Subcutaneous adipose tissue (tissue), 4 donors: ENCODE results near the gene TUBG2. TPM values are rescaled to one million over a fixed set of nuclear protein-coding genes. Genes with fewer than 3 reads are reported as not detected.

Experiments
- total RNA-seq, 4 donors: library from RNA; depleted of rRNA; stranded (reverse); fragments of >200 nt; gene quantifications; one replicate each; pipeline ENCODE4 v1.1.0, GENCODE V29; 2016
- TF ChIP-seq, protein P1 (sequence below): fragments of 450-650 bp; IDR thresholded peaks from one replicate; pipeline ENCODE4 v1.5.1; 2016; ENCODE audit warnings: low read depth, mild to moderate bottlenecking, control low read depth, antibody characterized with exemption, moderate library complexity

Gene TUBG2
- total RNA-seq, 4 donors from 2014 or later, result 12.1 to 29.6 (median 21.2) TPM

DNA sequence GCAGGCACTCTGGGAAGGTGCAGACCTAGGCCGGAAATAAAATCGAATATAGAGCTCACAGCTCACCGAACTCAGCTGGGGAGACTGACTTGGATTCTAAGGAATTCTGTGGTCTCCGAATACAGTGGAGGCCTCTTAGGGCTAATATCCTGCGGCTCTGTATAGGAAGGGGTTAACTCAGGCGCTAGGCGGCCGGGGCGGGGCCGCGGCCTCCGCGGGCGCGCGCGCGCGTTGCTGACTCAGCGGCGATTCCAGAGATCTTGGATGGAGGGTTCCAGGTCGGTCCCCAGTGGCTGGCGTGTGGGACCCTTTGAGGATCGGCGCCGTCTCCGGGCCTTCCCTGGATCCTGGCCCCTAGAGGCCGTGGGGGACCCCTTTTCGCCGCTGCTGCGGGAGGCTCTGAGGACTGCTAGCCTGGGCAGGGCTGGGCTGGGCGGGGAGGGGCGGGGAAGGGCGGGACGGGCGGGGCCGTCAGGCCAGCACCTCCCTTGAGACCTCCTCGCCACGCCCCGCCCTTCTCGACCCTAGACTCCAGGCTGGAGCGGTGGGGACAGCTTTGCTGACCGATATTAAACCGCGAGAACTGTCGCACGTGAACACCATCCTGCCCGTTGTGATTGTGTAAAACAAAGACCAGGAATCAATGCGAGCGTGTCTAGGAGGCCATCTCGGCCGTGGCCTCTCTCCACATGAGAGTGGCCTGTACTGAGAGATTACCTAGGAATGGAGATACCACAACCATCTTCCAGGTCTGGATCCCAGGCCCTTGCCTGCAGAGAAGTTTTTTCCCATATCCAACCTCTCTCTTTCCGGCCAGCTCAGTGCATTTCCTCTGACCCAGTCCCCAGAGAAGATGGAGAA, 19.1 kb downstream of the TUBG2 start:
- TF ChIP-seq, protein P1, sequence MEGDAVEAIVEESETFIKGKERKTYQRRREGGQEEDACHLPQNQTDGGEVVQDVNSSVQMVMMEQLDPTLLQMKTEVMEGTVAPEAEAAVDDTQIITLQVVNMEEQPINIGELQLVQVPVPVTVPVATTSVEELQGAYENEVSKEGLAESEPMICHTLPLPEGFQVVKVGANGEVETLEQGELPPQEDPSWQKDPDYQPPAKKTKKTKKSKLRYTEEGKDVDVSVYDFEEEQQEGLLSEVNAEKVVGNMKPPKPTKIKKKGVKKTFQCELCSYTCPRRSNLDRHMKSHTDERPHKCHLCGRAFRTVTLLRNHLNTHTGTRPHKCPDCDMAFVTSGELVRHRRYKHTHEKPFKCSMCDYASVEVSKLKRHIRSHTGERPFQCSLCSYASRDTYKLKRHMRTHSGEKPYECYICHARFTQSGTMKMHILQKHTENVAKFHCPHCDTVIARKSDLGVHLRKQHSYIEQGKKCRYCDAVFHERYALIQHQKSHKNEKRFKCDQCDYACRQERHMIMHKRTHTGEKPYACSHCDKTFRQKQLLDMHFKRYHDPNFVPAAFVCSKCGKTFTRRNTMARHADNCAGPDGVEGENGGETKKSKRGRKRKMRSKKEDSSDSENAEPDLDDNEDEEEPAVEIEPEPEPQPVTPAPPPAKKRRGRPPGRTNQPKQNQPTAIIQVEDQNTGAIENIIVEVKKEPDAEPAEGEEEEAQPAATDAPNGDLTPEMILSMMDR, result no peak

DNA sequence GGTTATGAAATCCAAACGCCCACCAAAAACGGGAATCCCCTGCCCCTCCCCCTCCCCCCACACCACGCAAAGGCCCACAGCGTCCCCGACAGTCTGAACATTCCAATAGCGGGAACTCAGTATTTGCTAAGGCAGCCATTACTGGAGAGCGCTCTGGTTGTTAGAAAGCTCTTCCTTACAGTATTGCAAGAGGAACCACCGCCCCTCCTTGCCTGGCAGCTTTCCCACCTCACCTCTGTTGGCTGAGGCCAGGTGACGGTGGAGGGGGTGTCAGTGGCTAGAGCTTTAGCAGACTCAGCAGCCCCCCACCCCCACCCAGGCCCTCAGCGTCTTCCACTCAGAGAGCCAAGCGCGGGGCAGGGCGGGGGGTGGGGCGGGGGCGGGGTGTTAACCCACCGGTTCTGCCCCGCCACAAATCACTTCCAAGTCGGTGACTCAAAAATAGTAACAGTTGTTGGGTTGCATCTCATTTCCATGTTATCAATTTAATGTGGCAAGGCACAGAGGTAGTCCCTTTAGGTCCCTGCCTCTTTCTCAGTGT, 19.9 kb downstream of the TUBG2 start:
- TF ChIP-seq, protein P1, result no peak

DNA sequence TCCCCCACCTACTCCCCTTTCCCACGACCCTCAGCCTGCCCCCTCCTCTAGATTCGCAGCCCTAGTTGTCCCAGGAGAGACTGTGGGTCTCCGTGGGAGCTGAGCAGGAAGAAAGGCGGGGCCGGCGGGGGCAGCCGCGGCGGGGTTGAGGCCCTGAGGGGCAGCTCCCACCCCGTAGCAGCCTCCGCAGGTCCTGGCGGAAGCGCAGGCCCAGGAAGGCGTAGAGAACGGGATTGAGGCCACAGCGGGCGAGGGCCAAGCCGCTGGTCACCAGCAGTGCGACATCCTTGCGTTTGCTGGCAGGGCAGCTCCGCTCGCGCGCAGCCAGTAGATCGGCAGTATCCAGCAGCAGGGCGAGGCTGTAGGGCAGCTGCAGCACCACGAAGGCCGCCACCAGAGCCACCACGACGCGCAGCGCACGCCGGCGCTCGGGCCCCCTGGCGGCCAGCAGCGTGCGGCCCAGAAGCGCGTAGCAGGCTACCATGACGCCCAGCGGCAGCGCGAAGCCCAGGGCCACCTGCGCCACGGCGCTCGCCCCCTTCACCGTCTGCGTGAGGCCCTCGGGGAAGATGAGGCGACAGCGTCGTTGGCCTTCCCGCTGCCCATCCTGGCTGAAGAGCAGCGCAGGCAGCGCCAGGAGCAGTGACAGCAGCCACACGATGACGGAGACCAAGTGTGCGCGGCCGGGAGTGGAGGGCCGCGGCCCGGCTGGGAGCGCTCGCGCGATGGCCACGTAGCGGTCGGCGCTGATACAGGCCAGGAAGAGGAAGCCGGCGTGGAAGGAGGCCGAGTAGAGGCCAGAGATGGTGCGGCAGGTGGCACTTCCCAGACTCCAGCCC, 20.6 kb downstream of the TUBG2 start:
- TF ChIP-seq, protein P1, result no peak

DNA sequence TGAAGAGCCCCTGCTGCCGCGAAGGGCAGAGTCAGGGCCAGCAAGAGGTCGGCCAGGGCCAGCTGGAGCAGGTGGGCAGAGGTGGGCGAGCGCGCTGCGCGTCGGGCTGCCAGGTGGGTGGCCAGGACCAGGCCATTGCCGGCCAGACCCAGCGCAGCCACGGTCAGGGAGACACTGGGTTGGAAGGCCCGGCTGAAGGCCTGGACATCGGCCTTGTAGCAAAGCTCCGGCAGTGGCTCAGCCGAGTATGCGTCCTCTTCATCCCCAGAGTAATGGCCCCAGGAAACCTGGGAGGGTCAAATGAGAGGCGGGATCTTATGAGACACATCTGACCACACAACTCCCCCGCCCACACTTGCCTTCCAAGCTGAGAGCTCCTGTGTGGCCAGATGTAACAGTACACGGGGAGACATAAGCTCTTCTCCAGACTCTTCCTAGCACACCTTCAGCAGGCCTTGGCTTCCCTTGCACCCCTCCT, 21.3 kb downstream of the TUBG2 start:
- TF ChIP-seq, protein P1, result no peak

DNA sequence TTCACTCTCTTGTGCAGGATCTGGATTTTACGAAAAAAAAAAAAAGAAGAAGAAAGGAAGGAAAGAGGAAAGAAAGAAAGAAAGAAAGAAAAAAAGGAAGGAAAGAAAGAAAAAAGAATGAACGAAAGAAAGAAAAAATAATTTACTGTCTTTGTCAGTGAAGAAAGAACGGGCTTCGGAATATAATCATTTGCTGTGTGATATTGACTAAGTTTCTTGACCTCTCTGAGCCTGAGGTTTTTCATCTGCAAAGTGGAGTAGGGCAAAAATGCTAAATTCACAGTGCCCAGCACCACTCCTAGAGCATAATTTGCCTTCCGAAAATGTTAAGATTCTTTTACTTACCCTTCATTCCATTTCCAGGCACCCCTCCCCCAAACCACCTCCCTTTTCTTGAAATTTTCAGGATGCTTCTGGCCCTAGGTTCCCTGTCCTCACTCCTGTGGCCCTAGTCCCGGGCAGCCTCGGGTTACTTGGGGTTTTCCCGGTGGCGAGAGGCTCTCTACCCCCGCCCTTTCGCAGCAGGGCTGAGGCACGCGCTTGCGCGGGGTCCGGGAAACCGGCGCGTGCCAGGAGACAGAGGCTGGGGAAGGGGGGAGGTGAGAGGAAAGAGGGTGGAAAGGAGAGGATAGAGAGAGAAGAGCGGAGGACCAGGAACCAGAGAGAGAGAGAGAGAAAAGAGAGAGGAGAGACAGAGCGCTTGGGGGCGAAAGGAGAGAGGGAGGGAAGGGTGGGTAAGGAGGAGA, 23.1 kb downstream of the TUBG2 start, which contains the start of gene CNTNAP1:
CNTNAP1 (plus strand) TSS at position 556 of the 746 bp plus-strand sequence. CDS start 299 bp downstream, outside the sequence.
- TF ChIP-seq, protein P1, result no peak

DNA sequence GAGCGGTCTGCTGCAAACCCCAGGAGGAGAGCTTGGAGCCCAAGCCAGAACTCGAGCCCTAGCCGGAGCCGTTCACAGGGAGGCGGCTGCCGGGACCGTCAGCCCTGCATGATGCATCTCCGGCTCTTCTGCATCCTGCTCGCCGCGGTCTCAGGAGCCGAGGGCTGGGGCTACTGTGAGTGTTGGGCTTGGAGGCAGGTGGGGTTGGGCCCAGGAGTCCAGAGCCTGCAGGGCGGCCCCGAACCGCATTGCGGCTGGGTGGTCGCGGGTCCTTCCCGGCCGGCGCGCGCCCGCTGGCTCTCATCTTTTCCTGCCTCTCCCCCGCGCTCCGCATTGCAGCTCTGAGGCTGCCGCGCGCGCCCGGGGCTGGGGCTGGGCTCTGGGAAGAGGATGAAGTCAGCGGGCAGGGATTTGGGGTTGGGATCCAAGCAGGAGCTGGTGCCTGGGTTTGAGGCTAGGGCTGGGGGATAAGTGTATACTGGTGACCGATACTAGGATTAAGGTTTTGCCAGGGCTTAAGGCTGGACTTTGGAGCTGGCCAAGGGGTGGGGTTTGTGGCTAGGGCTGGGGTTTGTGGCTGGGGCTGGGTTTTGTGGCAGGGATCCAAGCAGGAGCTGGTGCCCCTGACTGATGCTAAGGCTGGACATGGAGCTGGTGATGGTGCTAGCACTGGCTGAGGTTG, 23.8 kb downstream of the TUBG2 start:
- TF ChIP-seq, protein P1, result no peak
